A172 (cell line): ENCODE results near the gene RNF34. TPM values are rescaled to one million over a fixed set of nuclear protein-coding genes. Genes with fewer than 3 reads are reported as not detected.
A peak's percentile ranks its signal among the peaks of the same experiment; 100 is the strongest.

Experiments
- DNase-seq: peaks from one replicate; pipeline ENCODE4 v3.0.0-alpha.2; 2015; ENCODE audit warnings: low spot score
- total RNA-seq: library from RNA; depleted of rRNA; stranded (reverse); fragments of >200 nt; shearing (Covaris generic); gene quantifications from 2 replicates; pipeline ENCODE4 v1.2.3, GENCODE V29; 2014

Gene RNF34
- total RNA-seq, 1 experiment from 2014 or later: 76.7 TPM

DNA sequence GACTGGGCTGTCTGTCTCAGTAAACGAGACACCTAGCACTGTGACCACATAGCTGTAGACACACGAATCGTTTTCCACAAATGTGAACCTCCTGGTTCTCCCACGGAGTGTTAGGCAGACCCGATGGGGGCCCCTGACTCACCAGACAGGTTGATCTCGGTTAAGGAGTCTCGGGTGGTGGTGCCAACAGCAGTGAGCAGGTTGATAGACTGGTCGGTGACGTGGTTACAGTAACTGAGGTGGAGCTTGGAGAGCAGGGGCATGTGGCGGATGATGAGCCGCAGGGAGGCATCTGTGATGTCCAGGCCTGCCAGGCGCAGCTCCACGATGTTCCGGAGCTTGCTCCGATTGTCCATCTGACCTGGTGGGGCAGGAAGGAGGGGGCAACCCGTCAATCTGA, 39.8 kb downstream of the RNF34 start:
- DNase-seq: no peak

DNA sequence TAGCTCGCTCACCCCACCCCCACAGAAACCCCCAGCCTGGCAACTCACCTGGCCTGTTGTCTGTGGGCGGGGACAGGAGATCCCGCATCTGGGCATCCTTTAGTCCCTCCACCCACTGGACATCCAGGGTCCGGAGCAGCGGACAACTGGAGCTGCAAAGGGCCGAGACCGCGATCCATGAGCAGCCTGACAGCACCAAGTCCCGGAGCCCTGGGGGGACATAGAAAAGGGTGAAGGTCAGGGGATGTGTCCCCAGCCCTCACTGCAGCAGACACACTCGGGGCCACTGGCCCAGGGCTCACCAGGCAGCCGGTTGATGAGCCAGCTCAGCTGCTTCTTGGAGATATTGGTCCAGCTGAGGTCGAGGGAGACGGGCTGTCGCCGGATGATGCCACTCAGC, 40.9 kb downstream of the RNF34 start:
- no peak for DNase-seq

DNA sequence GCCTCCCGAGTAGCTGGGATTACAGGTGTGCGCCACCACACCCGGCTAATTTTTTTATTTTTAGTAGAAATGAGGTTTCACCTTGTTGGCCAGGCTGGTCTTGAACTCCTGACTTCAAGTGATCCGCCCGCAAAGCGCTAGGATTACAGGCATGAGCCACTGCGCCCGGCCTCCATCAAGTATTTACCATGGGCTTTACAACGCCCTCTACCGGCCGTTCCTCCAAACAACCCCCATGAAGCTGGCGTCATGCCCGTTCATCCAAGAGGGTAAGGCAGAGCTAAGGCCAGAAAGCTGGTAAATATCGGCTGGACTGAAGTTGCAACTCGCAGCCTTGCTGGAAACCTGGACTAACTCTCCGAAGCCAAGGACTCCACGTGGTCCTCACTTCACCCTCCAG, 41.6 kb downstream of the RNF34 start:
- DNase-seq: no peak

DNA sequence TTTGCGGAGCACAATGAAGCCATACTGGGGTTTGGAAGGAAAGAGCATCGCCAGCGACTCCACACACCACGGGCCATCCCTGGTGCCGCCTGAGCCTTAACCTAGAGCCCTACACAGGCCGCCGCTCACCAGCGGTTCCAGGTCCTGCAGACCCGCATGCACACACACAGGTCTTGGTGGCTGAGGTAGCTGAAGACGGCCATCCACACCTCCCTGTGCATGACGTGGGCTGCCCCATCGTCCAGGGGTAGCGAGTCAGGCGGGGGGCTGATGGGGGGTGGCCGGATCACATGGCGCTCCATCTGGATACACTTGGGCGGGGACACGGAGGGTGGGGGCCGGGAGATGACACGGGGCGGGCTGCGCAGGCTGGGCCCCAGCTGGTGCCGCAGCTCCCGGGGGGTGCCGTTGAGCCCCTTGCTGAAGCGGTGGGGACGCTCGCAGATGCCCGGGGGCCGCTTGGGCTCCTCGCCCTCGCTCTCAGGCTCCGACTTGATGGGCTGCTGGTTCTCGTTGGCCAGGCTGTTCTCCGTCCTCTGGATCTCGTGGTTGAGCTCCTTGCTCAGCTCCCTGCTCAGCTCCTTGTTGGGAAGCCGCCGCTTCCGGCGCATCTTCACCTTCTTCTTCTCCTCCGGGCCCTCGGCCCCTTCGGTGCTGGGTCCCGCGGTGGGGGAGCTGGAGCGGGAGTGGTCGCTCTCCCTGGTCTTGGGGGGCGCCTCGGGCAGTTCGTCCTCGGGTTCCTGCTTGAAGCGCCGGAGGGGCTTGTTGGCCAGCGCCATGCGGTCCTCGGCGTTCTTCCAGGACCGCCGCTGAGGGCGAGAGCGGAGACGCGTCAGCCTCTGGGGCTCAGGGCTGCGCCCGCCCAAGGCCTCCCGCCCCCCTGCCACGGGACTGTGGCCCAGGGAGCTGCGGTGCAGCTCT, 42.4 kb downstream of the RNF34 start:
- DNase-seq: no peak

DNA sequence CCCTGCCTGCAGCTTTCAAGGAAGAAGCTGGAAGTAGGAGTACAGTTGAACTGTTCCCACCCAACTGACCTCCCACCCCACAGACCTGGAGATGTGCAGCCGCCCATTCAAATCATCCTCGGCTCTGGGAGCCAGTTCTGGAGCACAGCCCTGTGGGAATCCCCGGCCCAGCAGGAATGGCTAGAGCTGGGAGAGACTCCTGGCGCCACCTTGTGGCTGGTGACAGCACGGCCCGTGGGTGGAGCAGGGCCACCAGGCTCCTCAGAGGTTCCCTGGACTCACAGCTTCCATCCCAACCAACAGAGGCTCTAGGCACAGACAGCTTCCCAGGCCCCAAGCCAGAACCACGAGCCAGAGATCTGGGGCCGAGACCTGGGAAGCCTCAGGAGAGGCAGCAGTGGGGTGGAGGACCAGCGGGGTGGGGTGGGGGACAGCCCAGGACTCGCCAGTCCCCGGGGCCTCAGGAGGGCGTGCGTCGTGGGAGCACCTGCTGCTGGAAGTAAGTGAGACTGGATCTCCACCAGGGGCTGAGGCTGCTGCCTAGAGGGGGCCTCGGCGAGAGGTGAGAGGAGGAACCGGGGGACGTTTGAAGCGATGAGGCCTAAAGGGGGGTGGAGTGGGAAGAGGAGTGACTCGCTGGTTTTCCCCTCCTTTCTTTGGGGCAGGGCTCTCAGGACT, 43.4 kb downstream of the RNF34 start:
- peak; percentile 79 for DNase-seq

DNA sequence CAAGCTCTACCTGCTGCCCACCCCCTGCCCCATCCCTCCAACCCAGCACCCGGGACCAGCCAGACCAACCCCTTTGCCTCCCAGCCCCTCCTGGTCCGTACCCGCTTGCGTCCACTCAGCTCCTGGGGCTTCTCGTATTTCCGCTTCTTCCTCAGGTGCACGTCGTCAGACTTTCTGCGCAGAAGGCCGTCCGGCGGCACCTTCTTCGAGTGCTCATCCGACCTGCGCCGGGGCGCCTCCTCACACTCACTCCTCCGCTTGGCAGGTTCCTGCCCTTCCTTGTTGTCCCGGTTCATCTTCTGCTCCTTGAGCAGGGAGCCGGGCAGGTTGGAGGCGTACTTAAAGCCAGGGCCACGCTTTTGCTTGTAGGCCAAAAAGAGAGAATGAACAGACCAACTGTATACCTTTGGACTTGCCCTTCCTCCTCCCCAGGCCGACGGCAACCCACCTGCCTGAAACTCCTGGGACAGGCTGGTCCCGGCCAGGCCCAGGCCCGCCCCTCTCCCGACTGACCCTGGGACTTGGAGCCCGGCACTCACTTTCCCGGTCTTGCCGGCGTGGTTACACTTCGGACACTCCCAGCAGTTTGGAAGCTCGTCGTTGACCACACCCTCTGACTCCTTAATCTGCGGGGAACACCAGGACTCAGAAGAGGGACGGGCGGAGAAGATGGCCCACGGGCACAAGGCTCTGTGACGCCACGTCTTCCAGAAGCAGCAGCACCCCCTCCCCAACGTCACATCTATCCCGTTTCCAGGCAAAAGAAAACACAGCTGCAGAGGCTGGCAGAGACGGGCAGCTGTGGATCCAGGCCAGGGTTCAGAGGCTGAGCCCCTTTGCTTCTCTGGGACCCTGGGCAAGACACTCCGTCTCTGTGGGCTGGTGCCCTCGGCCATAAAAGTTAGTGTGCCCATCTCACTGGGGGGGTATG, 44.3 kb downstream of the RNF34 start:
- DNase-seq: no peak

DNA sequence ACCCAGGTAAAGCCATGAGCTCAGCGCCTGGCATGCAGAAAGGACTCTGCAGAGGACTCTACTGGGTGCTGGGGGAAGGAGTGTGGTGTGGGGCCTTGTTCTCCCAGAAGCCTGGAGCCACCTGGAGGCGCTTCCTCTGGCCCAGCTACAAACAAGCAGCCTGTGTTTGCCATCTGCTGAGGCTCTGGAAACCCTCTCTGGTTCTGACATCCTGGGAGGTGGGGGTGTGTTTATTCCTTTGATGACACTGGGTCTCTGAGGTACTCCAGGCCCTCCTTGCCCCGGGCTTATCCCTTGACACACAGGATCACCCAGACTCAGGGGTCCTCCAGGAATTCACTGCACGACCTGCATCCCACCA, 44.9 kb downstream of the RNF34 start:
- no peak for DNase-seq

DNA sequence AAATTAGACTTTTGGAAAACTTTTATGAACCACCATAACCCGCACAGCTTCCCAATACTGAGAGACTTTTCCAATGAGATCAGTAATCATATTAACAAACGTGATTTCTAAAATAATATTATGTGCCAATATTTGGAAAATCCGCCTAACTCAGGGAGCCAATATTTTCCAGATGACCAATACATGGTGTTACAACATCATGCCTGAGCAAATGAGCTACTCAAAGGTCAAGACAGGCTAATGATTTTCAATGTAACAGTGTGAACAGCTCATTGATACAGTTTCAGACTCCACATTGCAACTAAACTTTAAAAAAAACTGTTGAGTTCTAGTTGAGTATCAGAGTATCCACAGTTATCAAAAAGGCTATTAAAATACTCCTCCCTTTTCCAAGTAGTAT, 46.8 kb downstream of the RNF34 start:
- no peak for DNase-seq

DNA sequence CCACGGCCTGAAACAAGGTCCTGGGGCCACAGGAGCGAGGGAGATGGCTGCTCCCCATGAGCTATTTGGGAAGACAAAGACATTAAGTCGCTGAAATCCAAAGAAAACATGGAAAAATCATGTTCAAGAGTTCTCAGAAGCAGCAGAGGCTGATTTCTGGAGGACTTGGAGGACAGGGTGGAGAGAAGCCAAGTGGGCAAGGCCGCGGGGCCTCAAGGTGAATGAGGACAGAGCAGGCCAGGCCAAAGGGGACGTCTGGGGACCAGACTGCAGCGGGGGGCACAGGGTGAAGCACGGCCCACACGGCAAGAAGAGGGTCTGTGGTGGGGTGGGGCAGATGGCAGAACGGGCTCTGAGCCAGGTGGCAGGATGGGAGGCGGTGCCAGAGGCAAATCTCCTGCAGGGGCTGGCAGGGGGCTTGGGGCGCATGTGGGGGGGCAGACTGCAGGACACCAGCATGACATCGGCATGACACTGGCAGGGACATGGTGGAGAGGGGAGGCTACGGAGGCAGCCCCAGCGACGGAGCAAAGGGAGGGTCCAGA, 48.9 kb downstream of the RNF34 start:
- DNase-seq: no peak

DNA sequence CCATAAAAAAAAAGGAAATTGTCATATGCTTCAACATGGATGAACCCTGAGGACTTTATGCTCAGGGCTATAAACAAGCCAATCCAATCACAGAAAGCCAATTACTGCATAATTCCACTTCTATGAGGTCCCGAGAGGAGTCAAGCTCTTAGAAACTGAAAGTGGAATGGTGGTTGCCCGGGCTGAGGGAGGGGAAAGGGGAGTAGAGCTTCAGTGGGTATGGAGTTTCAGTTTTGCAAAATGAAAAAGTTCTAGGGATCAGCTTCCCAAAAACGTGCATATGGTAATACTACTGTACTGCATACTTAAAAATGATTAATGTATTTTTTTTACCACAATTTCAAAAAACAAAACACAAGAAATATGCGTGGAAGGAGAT, 52.0 kb downstream of the RNF34 start:
- DNase-seq: no peak

DNA sequence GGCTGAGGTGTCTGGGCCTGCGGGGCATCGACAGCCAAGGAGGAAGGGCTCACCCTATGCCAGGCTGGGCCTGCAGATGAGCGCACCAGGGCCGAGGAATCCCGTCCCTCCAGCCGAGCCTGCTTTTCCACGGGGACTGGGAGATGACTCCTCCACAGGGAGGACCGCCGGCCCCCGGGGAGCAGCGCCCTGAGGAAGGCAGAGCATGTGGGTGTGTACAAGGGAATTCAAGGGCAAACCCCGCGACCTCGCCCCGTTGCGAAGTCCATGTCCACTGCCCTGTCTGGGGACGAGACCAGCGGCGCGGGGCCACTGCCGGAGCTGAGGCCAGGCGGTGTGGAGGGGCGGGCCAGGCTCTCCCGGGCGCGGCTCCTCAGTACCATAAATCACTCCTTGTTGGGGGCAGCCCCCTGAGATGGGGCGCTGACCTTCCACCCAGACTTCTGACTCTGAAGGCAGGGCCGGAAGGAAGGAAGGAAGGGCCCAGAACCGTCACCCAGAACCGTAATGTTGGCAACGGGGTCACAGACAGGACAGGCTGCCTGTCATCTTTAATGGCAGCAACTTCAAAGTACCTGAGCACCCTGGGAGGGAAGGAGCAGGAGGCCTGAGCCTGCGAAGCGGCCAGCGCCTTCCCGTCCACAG, 52.5 kb downstream of the RNF34 start:
- DNase-seq: no peak

DNA sequence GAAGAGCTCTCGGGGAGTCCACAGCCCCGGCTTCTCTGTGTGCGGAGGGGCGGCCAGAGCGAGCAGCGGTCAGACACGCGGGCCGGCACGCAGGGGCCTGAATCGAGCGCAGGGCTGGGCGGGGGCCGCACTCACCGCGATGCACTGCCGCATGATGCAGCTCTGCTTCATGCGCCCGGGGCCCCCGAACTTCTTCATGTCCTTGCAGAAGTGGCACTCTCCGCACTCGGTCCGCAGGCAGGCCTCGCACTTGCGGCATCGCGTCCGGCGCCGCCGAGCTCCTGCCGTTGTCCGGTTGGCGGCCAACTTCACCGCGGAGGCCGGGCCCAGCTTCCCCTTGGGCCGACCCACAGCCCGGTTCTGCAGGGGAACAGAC, 53.1 kb downstream of the RNF34 start:
- DNase-seq: no peak

DNA sequence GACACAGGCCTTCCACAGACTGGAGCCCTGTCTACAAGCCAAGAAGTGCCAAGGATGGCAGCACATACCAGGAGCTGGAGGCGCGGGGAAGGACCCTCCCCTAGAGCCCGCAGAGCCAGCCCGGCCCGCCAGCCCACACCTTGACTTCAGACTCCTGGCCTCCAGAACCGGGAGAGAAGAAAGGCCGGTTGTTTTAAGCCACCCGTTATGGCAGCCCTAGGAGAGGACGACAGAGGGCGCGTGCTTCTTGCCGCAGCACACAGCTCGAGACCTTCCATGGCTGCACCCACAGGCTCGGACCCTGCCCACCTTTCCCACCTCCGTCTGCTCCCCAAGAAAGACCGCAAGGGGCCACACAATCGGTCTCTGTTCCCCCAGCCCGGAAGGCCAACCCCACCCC, 53.7 kb downstream of the RNF34 start:
- DNase-seq: no peak

DNA sequence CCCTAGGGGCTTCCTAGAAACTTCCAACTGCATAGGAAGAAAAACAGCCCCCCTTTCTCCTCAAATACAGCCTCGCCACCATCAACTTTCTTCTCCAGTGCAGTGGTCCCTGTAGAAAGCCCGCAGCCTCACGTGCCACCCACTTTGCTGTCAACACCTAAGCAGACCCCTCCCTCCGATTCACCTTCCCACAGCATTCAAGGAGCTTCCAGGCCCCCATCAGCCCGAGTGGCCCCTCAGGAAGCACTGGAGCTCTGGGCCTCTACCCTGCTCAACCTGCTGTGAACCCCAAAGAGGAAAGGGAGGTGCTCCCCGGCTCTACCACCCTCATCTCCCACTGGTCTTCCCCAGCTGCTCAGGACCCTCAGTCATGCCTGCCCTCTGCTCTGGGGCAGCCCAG, 55.0 kb downstream of the RNF34 start:
- DNase-seq: no peak

DNA sequence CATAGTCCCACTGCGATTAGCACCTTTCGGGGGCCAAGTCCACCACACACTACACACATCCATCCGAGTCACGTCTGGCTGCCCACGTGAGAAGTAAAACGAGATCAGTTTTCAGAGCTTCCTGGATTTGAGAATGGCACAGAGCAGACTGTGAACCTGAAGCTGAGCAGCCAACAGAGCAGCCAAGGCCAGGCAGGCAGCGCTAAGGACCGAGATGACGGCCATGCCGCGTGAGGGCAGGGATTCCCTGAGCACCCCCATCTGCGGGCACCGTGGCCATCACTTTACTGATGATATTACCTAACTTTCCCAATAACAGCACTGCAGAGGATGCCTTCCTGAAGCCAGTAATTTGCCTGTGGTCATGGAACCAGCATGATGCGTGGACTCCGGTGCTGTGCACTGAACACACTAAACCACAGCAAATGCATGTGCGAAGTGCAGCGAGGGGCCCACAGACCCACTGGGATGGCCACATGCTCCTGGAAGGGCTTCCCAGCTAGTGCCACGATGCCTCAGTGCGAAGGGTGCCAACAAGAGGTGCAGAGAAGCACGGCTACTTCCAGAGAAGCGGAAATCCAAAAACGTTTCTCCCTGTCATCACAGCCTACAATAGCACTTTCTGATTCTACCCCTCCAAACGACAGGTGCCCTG, 56.0 kb downstream of the RNF34 start:
- DNase-seq: no peak

DNA sequence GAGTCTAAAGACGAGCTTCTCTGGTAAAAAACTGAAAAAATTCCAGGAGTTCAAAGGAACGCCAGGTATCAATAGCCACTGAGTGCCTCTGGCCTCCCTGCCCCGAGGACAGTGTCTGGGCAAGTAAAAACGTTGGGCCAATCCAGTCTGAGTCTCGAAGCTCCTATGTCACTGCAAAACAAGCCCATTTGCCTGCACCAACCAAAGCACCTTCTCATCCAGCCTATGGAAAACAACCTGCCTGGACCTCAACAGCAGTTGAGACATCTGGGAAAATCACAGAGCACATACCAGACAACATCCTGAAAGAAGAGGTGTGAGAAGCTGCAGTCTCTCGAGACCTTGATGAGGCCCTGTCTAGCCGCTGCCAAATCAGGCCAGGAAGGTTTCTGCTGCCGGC, 56.6 kb downstream of the RNF34 start:
- no peak for DNase-seq

DNA sequence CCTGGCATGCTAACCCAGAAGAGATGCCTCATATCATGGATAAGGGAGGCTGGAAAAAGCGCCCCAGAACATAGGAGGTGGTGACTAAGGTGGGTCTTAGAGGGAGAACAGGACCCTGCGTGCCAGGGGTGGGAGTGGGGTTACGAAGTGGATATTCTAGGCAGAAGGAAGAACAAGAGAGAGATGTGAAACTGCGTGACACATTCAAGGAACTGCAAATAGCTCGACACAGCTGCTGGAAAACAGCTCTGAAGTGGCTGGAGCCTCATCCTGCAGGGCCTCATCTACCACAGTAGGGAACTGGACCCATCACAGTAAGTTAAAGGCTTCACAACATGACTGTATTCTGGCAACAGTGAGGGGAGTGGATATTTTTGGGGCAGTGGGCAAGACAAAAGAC, 61.1 kb downstream of the RNF34 start:
- no peak for DNase-seq

DNA sequence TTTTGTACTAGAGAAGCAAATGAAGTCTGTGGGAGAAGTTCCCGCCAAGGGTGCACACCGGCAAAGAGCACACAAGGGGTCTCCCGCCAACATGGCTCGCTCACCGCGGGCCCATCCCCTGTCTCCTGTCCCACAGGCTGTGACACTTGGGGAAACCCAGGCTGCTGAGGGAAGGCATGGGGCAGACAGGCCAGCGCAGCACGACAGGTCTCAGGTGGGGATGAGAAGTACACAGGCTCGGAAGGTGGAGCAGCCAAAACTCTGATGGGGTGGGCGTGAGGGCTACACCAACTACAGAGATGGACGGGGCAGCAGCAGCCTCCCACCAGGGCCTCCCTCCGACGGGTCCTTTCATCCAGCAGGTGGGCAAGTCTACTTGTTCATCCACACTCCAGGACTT, 64.4 kb downstream of the RNF34 start:
- DNase-seq: no peak

DNA sequence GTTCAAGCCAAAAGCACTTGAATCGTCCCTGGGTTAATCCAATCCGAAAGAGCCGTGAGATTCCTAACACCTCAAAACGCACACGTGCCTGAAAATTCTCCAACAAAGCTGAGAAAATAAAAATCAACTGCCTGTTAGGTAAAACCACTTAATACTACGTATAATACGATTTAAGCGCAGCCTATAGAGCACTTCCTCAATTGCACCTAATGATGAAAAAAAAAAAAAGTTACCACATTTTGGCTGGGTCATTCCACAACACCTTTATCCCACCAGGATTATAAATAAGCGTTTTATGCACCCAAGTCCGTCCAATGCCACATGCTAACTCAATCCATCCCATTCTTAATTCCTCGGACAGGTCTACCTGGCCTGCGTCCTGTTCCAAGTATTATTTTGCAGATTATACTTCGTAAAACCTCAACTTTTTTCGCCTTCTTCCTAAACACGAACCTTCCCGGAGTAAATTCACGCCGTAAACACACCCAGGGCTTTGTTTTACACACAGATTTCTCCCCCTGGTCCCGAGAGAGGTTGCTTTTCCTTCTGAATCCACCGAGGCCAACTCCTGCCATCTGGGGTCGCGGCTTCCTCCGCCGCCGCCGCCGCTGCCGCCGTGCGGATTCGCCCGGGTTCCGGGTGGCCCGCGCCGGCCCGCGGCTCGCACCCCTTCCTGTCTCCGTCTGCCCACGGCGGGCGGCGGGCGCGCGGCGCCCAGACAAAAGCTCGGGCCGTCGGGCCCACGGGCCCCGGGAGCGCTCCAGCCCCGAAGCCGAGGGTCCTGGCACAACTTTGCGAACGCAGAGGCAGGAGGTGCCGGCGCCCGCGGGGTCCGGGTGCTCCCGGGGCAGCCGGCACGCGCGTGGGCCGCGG, 66.2 kb downstream of the RNF34 start:
- no peak for DNase-seq
